ENCODE measurements around the gene QRICH2.
"Not testable (repeated sequence)": the region's sequence is repeated elsewhere in the genome, so short reads cannot be mapped to it uniquely, and the experiment has no call there.

The QRICH2 gene

DNA sequence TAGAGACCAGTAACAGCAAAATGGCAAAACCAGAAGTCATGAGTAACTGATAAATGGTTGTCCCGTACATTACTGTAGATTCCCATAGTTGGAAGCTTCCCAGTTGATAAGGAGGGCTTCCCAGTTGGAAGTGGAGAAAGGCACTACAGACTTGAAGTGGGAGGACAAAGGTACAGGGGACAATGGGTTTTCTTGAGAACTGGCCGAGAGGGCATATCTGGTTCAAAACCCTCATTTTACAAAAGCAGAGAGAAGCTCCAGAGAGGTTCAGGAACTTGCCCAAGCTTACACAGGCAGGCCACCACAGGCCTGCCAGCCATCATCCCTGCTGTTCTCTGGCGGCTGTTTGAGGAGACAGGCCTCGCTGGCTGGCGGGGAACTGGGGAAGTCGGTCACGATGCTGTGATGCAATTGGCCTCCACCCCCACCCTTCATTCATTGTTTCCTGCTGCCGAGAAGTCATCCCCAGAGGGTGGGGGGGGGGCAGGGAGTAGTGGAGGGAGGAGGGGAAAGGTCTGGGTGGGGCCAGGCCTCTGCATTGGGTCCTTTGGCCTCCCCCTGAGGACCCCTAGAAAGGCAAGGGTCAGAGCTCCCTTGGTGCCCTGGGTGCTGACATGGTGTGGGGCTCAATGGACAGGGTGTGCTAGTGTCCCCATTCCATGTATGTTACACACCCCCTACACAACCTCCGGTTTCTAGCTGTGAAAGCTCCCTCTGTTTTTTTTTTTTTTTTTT is 39.9 kb downstream of the QRICH2 start:
- peak in 1 of 2 donors; percentile 46 for DNase-seq (ENCODE audit: extremely low read depth in 1 of 2, low read depth in 1 of 2)

DNA sequence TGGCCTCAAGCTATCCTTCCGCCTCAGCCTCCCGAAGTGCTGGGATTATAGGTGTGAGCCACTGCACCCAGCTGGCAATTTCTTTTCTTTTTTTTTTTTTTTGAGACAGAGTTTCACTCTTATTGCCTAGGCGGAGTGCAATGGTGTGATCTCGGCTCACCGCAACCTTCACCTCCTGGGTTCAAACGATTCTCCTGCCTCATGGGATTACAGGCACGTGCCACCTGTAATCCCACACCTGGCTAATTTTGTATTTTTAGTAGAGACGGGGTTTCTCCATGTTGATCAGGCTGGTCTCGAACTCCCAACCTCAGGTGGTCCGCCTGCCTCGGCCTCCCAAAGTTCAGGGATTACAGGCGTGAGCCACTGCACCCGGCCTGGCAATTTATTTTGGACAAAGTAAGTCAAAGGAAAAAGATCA is 40.5 kb downstream of the QRICH2 start:
- DNase-seq (ENCODE audit: extremely low read depth in 1 of 2, low read depth in 1 of 2): not testable (repeated sequence)

DNA sequence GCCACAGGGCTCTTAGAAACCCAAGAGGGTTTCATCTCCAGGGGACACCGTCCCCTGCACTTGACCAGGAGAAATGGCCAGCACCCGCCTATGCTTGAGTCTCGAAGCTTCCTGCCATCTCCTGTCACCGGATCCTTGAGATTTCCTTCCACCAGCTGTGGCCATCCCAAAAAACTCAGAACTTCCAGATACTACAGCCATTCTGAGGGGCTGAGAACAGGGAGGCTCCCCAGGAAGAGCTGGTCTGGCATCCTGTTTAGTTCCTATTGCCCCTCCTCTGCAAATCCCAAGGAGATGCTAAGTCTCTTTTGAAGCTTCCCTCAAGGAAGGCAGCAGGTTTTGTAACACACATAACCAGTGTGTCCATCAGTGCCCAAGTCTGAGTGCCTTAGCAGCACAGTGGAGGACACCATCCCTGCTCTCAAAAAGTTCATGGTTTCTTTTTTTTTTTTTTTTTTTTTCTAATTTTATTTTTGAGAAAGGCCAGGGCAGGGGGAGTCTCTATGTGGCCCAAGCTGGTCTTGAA is 41.0 kb downstream of the QRICH2 start:
- DNase-seq (ENCODE audit: extremely low read depth in 1 of 2, low read depth in 1 of 2): no peak

DNA sequence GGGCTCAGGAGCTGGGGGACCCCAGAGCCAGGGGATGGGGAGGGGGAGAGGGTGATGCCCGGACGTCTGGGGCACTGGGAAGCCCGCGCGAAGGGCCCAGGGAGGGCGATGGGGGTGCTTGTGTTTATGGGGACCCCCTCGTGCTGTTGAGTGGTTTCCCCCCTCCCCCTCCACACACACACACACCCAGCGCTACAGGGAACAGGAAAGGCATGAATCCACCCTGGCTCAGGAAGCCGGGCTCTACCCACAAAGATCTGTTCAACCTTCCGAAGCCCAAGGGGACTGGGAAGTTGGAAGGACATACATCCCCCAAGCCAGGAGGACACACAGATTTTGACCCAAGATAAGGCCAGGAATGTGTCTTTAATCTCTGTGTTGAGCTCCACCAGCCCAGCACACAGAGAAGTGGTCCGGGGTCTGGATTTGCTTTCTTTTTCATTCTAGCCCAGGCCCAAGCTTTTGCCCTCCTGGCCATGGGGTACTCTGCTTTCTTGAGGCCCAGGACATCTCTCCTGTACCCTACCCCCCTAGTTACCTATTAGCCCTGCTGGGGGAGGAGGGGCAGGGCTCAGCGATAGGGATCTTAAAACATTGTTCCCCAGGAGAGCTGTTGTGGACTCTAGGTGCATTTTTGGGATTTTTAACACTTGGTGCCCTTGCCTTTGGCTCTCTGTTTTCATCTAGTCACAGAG is 41.7 kb downstream of the QRICH2 start:
- no peak for DNase-seq (ENCODE audit: extremely low read depth in 1 of 2, low read depth in 1 of 2)

DNA sequence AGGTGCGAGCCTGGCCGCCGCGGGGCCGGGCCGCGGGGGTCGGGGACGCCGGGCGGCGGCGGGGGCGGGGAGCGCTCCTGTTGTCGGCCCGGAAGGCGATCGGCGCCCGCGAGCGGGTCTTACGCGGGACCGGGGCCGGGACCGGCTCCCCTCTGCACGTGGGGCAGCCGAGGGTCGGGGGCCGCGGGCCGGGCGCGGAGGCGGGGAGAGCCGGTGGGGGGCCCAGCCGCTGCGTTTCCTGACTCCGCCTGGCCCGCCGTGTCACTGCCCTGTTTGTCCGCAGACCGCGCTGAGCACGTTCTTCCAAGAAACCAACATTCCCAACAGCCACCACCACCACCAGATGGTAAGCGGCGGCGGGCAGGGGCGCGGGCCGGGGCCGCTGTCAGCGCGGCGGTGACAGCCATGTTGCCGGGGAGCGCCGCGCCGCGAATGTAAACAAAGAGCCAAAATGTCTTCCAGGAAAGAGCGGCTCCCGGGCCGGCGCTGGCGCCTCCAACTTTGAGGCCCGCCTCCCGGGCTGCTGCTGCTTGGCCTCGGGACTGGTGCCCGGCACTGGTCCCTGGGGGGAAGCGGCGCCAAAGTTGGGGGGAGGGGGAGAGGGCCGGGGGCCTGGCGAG is 42.3 kb downstream of the QRICH2 start:
- DNase-seq (ENCODE audit: extremely low read depth in 1 of 2, low read depth in 1 of 2): no peak

DNA sequence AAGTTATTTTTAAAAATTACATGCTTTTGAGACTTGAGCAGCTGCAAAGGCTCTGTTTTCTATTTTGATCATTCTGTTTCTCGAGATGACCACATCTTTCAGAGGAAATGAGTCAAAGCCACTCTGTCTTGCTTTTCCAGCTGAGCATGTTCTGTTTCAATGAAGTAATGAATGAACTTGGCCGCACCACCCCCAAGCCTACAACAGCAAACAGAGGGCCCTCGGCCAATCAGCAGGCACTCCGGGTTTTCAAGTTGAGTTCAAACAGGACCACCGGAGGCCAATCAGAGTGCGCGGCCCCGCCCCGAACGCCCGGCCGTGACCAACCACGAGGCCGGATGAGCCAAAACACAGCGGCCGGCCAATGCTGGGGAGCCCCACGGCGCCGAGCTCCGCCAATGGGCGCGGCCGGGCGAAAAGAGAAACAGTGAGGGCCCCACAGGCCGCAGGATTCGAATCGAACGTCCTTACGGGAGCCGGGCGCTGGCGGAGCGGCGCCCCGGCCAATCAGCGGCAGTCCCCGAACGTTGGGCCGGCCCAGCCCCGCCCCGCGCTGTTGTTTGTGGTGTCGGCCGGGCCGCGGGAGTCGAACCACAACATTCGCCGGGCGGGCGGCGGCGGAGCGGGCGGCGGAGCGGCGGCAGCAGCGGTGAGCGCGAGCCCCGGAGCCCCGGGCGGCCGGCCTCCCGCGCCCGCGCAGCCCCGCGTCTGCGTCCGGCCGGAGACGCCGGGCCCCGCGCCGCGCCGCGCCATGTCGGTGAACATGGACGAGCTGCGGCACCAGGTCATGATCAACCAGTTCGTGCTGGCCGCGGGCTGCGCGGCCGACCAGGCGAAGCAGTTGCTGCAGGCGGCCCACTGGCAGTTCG is 43.1 kb downstream of the QRICH2 start, which contains the start of gene UBALD2:
Gene UBALD2 (plus strand): TSS at position 594 of the 869 bp plus-strand sequence. CDS start 158 bp downstream, at position 752.
- DNase-seq (ENCODE audit: extremely low read depth in 1 of 2, low read depth in 1 of 2): peak; percentile 96 to 98

DNA sequence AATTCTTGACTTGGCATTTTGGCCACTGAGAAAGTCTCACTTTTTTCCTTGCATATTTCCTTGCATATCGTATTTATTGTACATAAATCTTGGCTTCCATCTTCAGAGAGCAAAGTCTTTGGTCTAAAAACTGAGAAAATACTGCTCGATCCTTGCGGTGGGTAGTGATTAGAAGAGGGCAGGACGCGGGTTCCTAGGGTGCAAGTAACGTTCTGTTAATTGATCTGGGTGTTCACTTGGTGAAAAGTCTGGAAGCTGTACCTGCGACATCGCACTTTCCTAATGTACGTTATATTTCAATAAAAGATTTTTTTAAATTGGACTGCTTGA is 43.7 kb downstream of the QRICH2 start:
- DNase-seq (ENCODE audit: extremely low read depth in 1 of 2, low read depth in 1 of 2): no peak

DNA sequence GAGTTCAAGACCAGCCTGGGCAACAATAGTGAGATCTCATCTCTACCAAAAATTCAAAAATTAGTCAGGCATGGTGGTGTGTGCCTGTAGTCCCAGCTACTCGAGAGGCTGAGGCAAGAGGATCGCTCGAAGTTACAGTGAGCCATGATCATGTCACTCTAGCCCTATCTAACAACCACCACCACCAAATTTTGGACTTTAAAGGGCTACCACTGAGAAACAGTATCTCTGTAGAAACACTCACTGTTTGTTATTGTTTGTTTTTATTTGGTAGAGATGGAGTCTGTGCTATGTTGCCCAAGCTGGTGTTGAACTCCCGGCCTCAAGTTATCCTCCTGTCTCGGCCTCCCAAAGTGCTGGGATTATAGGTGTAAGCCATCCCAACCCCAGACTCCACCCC is 44.2 kb downstream of the QRICH2 start:
- DNase-seq (ENCODE audit: extremely low read depth in 1 of 2, low read depth in 1 of 2): no peak

DNA sequence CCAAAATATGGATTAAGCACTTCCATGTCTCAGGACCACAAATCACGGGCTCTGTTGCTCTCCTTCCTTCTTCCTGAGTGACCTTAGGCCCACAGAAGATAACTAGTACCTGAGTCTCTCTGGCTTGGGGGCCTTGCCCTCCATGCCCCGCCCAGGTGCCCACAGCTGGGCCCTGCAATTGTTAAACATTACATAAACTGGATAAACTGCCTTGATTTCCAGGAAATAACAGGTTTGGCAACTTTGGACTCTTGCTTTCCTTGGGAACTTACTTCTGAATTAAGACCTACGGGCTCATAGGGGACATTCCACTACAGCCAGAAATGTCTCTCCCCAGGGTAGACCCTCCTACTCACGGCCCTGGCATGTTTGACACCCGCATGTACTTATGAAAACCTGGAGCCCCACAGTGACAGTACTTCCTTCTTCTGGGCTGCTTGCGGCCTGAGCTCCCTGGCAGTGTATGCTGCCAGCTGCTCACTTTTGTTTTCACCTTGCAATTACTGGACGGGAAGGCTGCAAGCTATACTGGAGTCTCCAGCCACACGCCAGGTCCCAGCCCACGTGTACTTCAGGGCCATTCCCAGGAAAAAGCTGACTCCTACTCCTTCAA is 45.2 kb downstream of the QRICH2 start:
- DNase-seq (ENCODE audit: extremely low read depth in 1 of 2, low read depth in 1 of 2): no peak

DNA sequence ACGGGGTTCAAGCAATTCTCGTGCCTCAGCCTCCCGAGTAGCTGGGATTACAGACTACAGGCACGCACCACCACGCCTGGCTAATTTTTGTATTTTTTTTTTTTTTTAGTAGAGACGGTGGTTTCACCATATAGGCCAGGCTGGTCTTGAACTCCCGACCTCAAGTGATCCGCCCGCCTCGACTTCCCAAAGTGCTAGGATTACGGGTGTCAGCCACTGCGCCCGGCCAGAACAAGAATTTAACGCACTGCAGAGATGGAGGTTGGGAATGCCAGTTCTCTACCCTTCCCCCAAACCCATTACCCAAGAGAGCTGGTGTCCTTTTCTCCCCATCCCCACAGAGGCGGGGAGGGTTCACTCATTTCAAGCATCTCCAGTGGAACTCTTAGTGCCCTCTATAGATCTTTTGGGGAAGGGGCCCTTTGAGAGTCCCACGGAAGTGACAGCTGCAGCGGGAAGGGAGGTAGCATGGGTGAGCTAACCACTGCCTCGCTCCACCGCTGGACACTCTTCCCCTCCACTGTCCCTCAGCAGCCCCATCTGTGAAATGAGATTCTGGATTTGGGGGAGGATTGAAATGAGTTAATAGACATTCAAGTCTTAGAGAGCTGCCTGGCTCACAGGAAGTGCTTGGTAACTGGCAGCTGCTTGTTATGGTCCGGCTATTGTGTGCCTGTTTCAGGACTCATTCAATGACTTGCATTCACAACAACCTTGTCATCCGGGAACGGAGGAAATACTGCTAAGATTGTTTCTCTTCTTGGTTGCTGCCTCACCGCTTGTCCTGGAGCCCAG is 46.5 kb downstream of the QRICH2 start:
- DNase-seq (ENCODE audit: extremely low read depth in 1 of 2, low read depth in 1 of 2): no peak

DNA sequence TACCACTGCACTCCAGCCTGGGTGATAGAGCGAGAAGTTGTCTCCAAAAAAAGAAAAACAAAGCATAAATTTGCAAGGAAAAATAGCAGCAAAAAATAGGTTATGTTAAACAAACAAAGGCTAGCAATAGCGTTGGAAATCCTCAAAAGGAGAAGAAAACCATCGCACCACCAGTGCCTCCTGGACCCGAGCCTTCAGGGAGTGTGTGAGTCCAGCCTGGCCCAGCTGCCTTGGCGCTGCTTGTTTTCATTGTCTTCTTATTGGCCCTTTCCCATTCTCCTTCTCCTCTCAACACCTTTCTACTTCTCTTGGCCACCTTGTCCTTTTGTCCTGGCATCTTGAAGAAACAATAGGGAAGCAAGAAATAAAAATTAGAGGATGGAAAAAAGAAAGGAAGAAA is 47.4 kb downstream of the QRICH2 start:
- no peak for DNase-seq (ENCODE audit: extremely low read depth in 1 of 2, low read depth in 1 of 2)

DNA sequence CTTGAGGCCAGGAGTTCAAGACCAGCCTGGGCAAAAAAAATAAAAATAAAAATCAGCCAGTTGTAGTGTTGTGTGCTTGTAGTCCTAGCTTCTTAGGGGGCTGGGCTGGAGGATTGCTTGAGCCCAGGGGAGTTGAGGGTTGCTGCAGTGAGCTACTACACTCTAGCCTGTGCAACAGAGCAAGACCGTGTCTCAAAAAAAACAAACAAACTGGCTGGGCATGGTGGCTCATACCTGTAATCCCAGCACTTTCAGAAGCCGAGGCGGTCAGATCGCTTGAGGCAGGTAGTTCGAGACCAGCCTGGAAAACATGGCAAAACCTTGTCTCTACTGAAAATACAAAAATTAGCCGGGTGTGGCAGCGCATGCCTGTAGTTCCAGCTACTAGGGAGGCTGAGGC is 47.9 kb downstream of the QRICH2 start:
- no peak for DNase-seq (ENCODE audit: extremely low read depth in 1 of 2, low read depth in 1 of 2)

DNA sequence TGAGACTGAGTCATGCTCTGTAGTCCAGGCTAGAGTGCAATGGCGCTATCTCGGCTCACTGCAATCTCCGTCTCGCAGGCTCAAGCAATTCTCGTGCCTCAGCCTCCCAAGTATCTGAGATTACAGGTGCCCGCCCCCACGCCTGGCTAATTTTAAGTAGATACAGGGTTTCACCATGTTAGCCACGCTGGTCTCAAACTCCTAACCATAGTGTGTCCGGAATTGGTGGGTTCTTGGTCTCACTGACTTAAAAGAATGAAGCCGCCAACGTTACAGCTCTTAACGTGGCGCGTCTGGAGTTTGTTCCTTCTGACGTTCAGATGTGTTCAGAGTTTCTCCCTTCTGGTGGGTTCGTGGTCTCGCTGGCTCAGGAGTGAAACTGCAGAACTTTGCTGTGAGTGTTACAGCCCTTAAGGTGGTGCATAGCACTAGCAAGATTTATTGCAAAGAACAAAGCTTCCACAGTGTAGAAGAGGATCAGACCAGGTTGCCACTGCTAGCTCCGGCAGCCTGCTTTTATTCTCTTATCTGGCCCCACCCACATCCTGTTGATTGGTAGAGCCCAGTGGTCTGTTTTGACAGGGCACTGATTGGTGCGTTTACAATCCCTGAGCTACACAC is 51.5 kb downstream of the QRICH2 start:
- not testable (repeated sequence) for DNase-seq (ENCODE audit: extremely low read depth in 1 of 2, low read depth in 1 of 2)

DNA sequence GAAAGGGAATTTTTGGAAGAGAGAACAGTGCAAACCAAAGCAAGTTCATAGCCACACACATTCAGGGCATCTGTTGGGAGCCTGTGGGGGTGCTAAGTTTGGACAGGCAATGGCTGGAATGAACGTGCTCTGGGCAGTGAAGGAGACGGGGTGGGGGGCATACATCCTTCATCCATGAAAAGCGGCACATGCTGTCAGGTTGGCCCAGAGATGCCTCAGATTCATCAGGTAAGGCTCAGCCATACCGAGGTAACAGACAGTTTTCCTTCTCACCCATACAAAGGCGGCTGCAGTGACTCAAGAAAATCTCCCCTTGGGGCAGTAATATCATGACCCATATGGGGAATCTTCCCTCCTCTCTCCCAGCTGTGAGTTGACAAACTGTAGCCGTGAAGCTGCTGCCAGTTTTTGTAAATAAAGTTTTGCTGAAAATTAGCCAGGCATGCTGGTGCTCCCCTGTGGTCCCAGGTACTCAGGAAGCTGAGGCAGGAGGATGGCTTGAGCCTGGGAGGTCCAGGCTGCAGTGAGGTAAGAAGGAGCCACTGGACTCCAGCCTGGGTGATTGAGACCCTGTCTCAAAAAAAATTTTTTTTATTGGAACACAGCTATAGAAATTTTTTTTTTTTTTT is 52.2 kb downstream of the QRICH2 start:
- DNase-seq (ENCODE audit: extremely low read depth in 1 of 2, low read depth in 1 of 2): no peak

DNA sequence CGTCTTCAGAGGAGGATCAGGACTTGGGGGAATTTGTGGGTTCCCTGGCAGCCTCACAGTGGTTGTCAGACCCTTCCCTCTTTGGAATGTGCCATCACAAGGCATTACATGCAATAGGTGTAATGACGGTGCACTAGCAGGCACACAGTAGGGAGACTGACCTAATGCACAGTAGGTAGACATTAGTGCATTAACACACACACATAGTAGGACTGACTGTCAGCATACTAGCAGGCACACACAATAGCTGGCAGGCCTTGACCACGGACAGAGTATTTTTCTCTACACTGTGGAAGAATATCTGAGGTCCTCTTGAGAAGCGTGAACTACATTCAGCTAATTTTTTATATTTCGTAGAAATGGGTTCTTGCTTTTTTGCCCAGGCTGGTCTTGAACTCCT is 53.8 kb downstream of the QRICH2 start:
- no peak for DNase-seq (ENCODE audit: extremely low read depth in 1 of 2, low read depth in 1 of 2)

DNA sequence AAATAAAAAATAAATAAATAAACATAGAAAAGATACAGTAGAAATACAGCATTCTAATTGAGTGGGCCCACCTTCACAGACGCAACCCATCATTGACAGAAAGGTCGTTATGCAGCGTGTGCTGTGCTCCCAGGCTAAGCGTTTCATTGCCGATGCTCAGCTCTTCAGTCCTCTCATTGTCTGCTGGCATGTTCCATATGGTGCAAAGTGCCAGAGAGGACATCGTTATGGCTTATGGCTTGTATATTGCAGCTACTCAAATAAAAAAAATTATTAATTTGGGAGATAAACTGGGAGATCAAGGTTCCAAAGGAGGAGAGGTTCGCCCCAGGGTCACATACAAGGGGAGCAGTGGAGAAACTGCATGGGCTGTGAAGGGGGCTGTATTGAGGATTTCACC is 54.2 kb downstream of the QRICH2 start:
- DNase-seq (ENCODE audit: extremely low read depth in 1 of 2, low read depth in 1 of 2): no peak

DNA sequence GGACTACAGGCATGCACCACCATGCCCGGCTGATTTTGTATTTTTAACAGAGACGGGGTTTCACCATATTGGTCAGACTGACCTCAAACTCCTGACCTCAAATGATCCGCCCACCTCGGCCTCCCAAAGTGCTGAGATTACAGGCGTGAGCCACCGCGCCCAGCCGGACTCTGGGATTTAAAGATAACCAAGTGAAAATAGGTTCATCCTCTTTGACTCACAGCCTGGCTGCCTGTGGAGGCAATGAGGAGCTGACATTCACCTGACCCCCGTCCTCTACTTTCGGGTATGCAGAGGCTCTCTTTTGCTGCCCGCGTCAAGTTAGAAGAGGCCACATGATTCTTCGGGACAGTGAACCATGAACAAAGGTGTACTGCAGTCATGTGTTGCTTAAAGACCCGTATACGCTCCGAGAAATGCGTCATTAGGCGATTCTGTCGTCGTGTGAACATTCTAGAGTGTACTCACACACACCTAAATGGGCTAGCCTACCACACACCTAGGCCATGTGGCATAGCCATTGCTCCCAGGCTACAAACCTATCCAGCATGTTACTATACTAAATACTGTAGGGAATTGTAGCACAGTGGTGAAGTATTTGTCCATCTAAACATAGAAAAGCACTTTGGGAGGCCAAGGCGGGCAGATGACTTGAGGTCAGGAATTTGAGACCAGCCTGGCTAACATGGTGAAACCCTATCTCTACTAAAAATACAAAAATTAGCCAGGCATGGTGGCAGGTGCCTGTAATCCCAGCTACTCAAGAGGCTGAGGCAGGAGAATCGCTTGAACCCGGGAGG is 54.9 kb downstream of the QRICH2 start:
- not testable (repeated sequence) for DNase-seq (ENCODE audit: extremely low read depth in 1 of 2, low read depth in 1 of 2)
